OCI-M2 (cell line): ENCODE data around the gene SLC19A1.

ENCODE experiments used
- DNase-seq: peaks from one replicate; lab custom pipeline; 2025; ENCODE audit not compliant: unreplicated experiment; lab: John Stamatoyannopoulos, UW

Gene SLC19A1

GRCh38 chr21:45545236-45545570 lies 3.0 kb upstream of the SLC19A1 start:
- no peak for DNase-seq

DNA sequence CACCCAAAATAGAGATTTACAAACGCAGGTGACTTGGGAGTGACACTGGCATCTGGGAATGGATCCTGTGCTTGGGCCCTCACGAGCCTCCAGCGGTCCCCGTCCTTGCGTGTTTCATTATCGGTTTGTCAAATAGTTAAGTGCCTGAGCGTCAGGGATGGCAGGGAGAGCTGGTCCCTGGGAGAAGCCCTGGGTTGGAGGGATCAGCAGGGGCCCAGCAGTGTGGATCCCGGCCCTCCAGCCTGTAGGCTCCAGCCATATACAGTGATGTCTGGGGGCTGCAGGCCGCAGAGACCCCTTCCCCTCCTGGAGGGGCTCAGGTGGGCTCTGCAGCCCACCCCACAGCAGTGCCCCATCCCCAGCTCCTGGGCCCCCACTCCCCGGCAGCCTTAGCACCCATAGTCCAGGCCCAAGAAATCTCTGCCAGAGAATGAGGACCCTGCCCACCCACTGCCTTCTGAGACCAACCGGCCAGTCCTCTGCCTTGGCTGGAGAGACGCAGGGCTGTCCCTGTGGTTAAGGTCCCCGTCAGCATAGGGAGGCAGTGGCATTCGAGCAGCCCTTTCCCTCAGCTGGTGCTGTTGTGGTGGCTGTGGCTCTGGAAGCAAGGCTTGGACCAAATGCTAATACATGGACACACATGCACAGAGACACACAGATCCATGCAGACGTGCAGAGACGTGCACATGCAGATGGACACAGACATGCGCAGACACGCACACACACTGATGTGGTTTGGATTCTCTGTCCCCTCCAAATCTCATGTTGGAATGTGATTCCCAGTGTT lies 2.4 kb upstream of the SLC19A1 start:
- no peak for DNase-seq

DNA sequence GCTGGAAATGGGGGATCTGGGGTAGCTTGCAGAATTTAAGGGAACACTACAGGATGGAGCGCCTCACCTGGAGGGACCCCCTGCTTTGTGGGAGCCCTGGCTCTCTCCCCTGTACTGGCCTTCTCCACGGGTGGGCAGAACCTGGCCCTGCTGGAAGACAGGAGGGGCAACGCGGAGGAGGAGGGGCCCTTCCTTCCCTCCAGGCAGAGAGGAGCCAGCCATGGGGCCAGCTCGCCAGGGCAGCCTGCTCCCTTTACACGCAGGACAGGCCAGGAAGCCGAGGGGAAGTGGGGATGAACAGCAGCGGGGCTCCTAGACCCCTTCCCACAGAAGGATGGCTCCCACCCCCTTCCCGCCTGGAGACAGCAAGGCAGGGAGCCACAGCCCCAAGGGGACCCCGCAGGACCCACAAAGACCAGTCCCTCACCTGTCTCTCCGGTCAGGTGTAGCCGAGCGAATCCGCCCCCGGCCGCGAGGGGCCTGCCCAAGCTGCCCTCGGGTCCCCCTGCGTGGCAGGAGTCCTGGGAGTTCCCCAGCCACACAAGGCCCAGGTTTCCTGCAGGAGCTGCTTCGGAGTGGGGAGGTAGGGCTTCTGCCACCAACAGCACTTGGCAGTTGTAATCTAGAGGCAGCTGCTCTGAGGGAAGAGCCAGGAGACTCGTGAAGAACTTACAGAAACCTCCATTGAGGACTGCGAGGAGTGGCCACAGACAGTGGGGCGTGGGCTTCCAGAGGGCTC lies 1.6 kb upstream of the SLC19A1 start:
- DNase-seq, result no peak

- DNase-seq, result no peak
Measured at GRCh38 chr21:45543371-45543709, 1.1 kb upstream of the SLC19A1 start.

DNA sequence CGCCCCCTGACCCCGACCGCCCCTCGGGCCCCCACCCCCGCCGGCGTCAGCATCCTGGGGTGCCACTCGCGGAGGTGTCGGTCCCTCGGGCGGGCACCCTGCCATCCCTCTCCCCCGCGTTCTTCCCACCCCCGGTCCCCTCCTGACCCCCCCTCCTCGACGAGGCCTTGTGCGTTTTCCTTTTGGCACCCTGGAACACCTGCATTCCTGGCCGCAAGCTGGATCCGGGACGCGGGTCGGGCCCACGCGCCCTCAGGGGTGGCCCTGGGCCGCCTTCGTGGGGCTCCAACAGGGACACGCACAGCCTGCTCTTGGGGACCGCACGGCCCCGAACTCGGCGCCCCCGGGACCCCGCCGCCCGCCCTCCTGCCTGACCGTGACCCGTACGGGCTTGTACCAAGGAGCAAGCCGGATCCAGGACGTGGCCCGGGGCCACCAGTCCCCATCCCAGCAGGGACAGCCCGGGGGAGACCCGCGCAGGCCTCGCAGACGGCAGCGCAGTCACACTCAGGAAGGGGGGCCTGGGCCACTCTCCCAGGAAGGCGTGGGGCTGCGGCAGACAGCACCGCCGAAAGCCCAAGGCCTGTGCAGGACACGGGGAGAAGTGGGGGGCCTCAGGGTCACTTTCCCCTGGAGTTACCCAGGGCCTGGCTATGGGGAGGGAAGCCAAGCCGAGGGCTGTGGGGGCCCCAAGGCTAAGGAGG lies 579 bp upstream of the SLC19A1 start:
- DNase-seq, result no peak

GRCh38 chr21:45541221-45542039 lies 810 bp downstream of the SLC19A1 start:
- peak; percentile 86 for DNase-seq

DNA sequence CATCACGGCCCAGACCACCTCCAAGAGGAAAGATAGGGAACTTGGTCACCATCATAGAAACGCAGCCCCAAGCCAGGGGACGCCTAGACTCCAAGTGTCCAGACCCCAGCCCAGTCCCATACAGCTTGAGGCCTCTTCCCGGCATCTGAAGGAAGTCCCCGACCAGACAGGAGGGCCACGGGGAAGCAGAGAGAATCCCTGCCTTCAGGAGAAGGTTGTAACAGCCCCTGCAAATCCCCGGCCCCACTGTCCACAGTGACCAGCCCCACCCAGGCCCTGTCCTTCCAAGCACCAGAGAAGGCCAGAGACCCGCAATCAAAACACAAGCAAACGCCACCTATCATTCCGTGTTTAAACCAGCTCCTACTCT lies 1.7 kb downstream of the SLC19A1 start:
- DNase-seq, result no peak

DNA sequence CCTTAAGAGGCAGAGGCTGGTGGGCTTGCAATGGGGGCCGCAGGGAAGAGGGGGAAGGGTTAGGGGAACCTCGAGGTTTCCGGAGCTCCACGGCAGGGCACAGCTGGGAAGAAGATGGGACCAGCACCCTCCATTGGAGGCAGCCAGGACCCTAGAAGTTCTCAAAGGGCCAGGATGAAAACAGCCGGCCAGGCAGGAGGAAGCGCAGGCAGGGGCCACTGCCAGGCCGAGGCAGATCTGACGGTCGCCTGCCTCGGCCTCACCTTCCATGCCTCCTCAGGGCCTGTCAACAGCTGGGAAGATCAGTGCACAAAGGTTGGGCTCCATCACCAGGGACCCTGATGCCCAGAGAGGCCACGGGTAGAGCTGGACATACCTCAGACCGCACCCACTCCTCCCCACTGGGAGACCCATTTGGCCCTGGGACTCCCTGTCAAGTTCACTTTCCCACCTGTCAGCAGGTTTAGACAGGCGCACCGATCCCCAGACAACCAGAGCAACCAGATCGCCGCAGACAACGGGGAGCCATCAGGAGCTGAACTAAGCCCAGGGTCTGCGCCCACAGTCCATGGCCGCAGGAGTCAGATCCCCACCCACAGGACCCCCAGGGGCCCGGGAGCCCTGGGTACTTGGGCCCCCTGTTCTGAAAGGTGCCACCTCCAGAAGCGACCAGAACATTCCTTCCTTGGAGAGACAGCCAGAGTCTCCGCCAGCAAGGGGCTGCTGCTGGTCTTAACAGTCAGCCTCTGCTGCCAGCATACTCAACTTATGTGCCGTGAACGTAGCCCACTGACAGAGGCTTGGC lies 2.2 kb downstream of the SLC19A1 start:
- no peak for DNase-seq

GRCh38 chr21:45539046-45539795 lies 3.0 kb downstream of the SLC19A1 start:
- no peak for DNase-seq

GRCh38 chr21:45538381-45539045 lies 3.7 kb downstream of the SLC19A1 start:
- no peak for DNase-seq

GRCh38 chr21:45537746-45538291 lies 4.4 kb downstream of the SLC19A1 start:
- DNase-seq, result no peak

DNA sequence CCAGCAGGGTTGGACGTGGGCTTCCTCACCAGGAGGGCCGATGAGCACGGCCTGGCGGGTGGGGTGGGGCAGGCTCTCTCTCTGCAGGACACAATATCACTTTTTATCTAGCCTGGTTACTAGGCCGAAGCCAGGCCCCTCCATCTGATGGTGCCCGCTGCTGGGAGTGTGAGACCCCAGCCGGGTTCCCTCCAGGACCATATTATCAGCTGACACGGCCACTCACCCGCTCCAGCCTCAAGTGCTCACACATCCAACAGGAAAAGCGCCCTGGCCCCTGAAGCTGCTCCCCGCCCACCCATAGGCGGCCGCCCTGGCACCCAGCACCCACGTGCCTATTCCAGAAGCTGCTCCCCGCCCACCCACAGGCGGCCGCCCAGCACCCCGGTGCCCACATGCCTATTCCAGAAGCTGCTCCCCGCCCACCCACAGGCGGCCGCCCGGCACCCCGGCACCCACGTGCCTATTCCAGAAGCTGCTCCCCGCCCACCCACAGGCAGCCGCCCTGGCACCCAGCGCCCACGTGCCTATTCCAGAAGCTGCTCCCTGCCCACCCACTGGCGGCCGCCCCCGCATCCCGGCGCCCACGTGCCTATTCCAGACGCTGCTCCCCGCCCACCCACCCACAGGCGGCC lies 5.0 kb downstream of the SLC19A1 start:
- DNase-seq, result no peak

GRCh38 chr21:45536301-45537081 lies 5.7 kb downstream of the SLC19A1 start:
- no peak for DNase-seq

DNA sequence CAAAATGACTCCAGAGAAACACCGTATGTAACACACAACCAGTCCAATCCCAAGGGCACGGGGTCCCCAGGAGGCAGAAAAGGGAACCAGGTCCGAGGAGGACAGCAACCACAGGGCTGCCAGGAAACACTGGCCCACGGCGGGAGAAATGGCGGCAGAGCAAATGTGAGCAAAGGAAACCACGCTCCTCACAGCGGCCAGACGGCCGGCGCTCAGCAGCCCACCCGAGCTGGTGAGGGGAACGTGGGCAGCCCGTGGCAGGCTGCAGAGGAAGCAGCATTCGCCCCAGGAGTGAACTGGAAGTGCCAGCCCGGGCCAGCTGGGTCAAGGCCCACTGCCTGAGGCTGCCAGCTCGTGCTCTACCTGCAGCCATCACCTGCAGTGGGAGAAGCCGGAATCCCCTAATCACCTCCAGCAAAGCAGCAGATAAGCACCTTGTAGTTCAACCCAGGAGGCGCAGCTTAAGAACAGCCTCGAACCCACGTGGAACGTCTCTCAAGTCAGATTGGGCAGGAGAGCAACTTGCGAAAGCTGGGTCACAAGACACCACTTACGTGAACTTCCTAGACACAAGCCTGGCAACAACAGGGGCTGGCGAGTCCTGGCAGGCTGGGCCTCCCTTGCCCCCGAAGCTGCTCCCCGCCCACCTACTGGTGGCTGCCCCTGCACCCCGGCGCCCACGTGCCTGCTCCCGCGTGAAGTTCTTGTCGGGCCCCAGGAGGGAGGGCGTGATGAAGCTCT lies 6.7 kb downstream of the SLC19A1 start:
- DNase-seq, result no peak

DNA sequence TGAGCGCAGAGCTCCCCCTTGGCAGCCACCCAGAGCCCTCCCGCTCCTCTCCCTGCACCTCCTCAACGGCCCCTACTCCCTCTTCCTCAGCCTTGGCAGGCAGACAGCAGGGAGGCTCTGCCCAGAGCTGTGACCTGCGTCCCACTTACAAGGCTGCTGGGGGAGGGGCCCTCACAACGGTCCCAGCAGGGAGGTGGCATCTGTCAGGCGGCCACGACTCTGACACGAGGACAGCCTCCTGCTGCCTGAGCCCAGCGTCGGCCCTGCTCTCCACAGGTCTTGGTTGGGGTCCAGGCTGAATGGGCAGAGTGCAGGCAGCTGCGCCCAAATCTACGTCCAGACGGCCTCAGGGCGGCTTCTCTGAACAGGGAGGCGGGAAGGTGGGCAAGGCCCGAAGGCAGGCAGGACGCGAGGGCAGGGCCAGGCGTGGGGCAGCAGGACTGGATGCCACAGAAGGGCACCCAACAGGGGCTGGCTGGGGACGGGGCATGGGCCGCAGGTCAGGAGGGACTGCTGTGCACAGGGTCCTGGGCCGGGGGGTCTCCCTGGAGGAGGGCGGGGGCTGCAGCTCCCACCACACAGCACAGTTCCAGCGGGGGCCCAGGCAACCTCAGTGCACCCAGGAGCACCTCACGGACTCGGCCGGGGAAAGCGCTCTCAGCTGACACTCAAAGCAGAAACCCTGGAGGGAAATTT lies 7.5 kb downstream of the SLC19A1 start:
- no peak for DNase-seq

- no peak for DNase-seq
Measured at GRCh38 chr21:45533846-45534635, 8.2 kb downstream of the SLC19A1 start.
